K562 (cell line): Measurements from ENCODE around the gene SLC25A42. TPM values are rescaled to one million over a fixed set of nuclear protein-coding genes. Genes with fewer than 3 reads are reported as not detected.

Source experiments
- BMI1 ChIP-seq: fragments of 150-350 bp; IDR thresholded peaks from 2 replicates; pipeline ENCODE4 v1.6.1; 2014; ENCODE audit warnings: low read length
- CBX8 ChIP-seq: fragments of 200-600 bp; sonication (generic); IDR thresholded peaks from 2 replicates; pipeline ENCODE4 v1.6.1; 2012; ENCODE audit warnings: borderline replicate concordance, mixed run types, low read depth, mild to moderate bottlenecking, moderate library complexity, mixed read lengths, low read length, control low read depth, inconsistent platforms; ENCODE audit not compliant: poor library complexity, severe bottlenecking; ENCODE audit errors: extremely low read depth
- CEBPB ChIP-seq: fragments of 450-650 bp; IDR thresholded peaks from 2 replicates; pipeline ENCODE4 v1.6.1; 2016; ENCODE audit warnings: missing genetic modification characterization, missing compliant biosample characterization
- CLOCK ChIP-seq: fragments of 250-450 bp; sonication (Bioruptor Pico); IDR thresholded peaks from 2 replicates; pipeline ENCODE4 v1.4.0; 2020; ENCODE audit warnings: mild to moderate bottlenecking, moderate library complexity, borderline replicate concordance
- DPF2 ChIP-seq: fragments of 450-650 bp; IDR thresholded peaks from 2 replicates; pipeline ENCODE4 v1.6.1; 2016
- HMG20B ChIP-seq: fragments of 250-450 bp; sonication (Bioruptor Pico); IDR thresholded peaks from 2 replicates; pipeline ENCODE4 v1.5.0; 2021; ENCODE audit warnings: mild to moderate bottlenecking
- HNRNPH1 ChIP-seq: fragments of 200-400 bp; formaldehyde crosslinking; optimal IDR thresholded peaks from 2 replicates; pipeline ENCODE3; 2017; ENCODE audit warnings: low read depth, mild to moderate bottlenecking, low read length, moderate library complexity
- IFI16 ChIP-seq: fragments of 250-450 bp; sonication (Bioruptor Pico); IDR thresholded peaks from 2 replicates; pipeline ENCODE4 v2.1.2; 2022; ENCODE audit warnings: mild to moderate bottlenecking, inconsistent platforms
- MAFG ChIP-seq: fragments of 450-650 bp; conservative IDR thresholded peaks from 2 replicates; pipeline ENCODE4 v1.6.1; 2016; ENCODE audit warnings: missing genetic modification characterization, missing compliant biosample characterization
- PHF21A ChIP-seq: fragments of 450-650 bp; IDR thresholded peaks from 2 replicates; pipeline ENCODE4 v1.6.1; 2017; ENCODE audit warnings: low read depth, borderline replicate concordance
- PURB ChIP-seq: sonication (generic); formaldehyde crosslinking; IDR thresholded peaks from 2 replicates; pipeline ENCODE4 v1.9.0; 2021; ENCODE audit warnings: low read depth, mild to moderate bottlenecking, missing genetic modification reagents
- RBFOX2 ChIP-seq: fragments of 200-400 bp; formaldehyde crosslinking; IDR thresholded peaks from 2 replicates; pipeline ENCODE4 v1.6.1; 2017; ENCODE audit warnings: low read depth, mild to moderate bottlenecking, low read length, moderate library complexity
- RBM17 ChIP-seq: fragments of 200-400 bp; formaldehyde crosslinking; IDR thresholded peaks from 2 replicates; pipeline ENCODE4 v1.6.1; 2017; ENCODE audit warnings: low read depth, mild to moderate bottlenecking, low read length, borderline replicate concordance
- RCOR1 ChIP-seq, 2 experiments: IDR thresholded peaks; 2 replicates each; pipeline ENCODE4 v1.6.1; 2012; ENCODE audit warnings: low read depth in 2 of 2, low read length in 2 of 2, borderline replicate concordance in 1 of 2, improper control_type of control experiment in 1 of 2
- SETDB1 ChIP-seq: IDR thresholded peaks from one replicate; pipeline ENCODE4 v1.6.1; 2012; ENCODE audit warnings: low read length, control low read depth, inconsistent platforms
- SMAD4 ChIP-seq: fragments of 250-450 bp; sonication (Bioruptor Pico); conservative IDR thresholded peaks from 2 replicates; pipeline ENCODE4 v1.8.0; 2021; ENCODE audit warnings: inconsistent platforms, mild to moderate bottlenecking, moderate library complexity
- XRCC3 ChIP-seq: fragments of 450-650 bp; IDR thresholded peaks from 2 replicates; pipeline ENCODE4 v1.6.1; 2017; ENCODE audit warnings: mild to moderate bottlenecking, moderate library complexity
- ZFP1 ChIP-seq: fragments of 450-650 bp; formaldehyde crosslinking; IDR thresholded peaks from 2 replicates; pipeline ENCODE4 v1.4.0; 2020; ENCODE audit warnings: mild to moderate bottlenecking, mixed read lengths
- ZNF347 ChIP-seq: fragments of 450-650 bp; formaldehyde crosslinking; IDR thresholded peaks from 2 replicates; pipeline ENCODE4 v1.4.0; 2020; ENCODE audit warnings: low read depth, mild to moderate bottlenecking, moderate library complexity
- polyA plus RNA-seq, 8 experiments: library from polyadenylated mRNA; depleted of rRNA in 4 of 8; stranded (reverse) in 5 of 8; unstranded in 3 of 8; fragments of >200 nt; fragmentation: Nextera tagmentation in 2 of 8; fragmentation: Illumina TruSeq in 1 of 8; extraction: Ambion mirVana in 2 of 8; extraction: Trizol in 1 of 8; gene quantifications; 2 replicates each; pipeline versions ENCODE4 v1.2.1 to v1.2.3, GENCODE V29; 2011 to 2014; ENCODE audit warnings: inconsistent platforms in 1 of 8, missing spikeins in 1 of 8
- total RNA-seq, 7 experiments: library from RNA; depleted of rRNA in 6 of 7; stranded (reverse); fragments of >200 nt in 6 of 7; fragmentation: Illumina TruSeq in 2 of 7; extraction: Trizol in 2 of 7; gene quantifications; 2 replicates each; pipeline versions ENCODE4 v1.2.1 to v1.2.3, GENCODE V29; 2011 to 2021; ENCODE audit warnings: low replicate concordance in 1 of 7
- TF ChIP-seq, protein P1 (sequence below): fragments of 450-650 bp; IDR thresholded peaks from 2 replicates; pipeline ENCODE4 v1.6.1; 2017; ENCODE audit warnings: antibody characterized with exemption
- TF ChIP-seq, protein P2 (sequence below), 2 experiments: fragments of 450-650 bp in 1 of 2; sonication (generic) in 1 of 2; formaldehyde crosslinking in 1 of 2; IDR thresholded peaks in 1 of 2; conservative IDR thresholded peaks in 1 of 2; 2 replicates each; pipeline versions ENCODE4 v1.6.1 to v1.8.1; 2016 to 2023; ENCODE audit warnings: mild to moderate bottlenecking in 2 of 2, moderate library complexity in 2 of 2, inconsistent platforms in 1 of 2, missing genetic modification reagents in 1 of 2
- TF ChIP-seq, protein P3 (sequence below): IDR thresholded peaks from 2 replicates; pipeline ENCODE4 v1.6.1; 2011; ENCODE audit not compliant: insufficient read length; ENCODE audit errors: extremely low read depth

Gene SLC25A42
- total and polyA plus RNA-seq, 9 of the 15 experiments (the other 6 are each of a cell fraction or from before 2014, with no cell fraction given), result 0.59 to 32.2 (median 14.1) TPM

GRCh38 chr19:19064098-19064722, 416 bp downstream of the SLC25A42 start (continued):
- TF ChIP-seq, protein P1, sequence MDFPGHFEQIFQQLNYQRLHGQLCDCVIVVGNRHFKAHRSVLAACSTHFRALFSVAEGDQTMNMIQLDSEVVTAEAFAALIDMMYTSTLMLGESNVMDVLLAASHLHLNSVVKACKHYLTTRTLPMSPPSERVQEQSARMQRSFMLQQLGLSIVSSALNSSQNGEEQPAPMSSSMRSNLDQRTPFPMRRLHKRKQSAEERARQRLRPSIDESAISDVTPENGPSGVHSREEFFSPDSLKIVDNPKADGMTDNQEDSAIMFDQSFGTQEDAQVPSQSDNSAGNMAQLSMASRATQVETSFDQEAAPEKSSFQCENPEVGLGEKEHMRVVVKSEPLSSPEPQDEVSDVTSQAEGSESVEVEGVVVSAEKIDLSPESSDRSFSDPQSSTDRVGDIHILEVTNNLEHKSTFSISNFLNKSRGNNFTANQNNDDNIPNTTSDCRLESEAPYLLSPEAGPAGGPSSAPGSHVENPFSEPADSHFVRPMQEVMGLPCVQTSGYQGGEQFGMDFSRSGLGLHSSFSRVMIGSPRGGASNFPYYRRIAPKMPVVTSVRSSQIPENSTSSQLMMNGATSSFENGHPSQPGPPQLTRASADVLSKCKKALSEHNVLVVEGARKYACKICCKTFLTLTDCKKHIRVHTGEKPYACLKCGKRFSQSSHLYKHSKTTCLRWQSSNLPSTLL, result no peak
- TF ChIP-seq CBX8, result no peak
- TF ChIP-seq ZFP1 (CRISPR knock-in tag), result no peak
- TF ChIP-seq IFI16 (CRISPR knock-in tag), result no peak
- TF ChIP-seq MAFG, result no peak
- TF ChIP-seq PHF21A, result no peak
- no peak; a peak in 1 of 4 replicates for TF ChIP-seq RCOR1 (IDR thresholded peaks at IDR 0.05; ENCODE audit: borderline replicate concordance in 1 of 2, low read depth in 2 of 2, low read length in 2 of 2)
- no peak for TF ChIP-seq HMG20B (CRISPR knock-in tag)
- TF ChIP-seq DPF2, result no peak
- TF ChIP-seq BMI1, result no peak
- TF ChIP-seq CEBPB (tag), result no peak
- TF ChIP-seq PURB (CRISPR knock-in tag), result no peak
- no peak for TF ChIP-seq XRCC3
- TF ChIP-seq SMAD4, result peak; percentile 34; the same call in 1 of the 2 replicates
- no peak for TF ChIP-seq RBFOX2
- TF ChIP-seq, protein P2, sequence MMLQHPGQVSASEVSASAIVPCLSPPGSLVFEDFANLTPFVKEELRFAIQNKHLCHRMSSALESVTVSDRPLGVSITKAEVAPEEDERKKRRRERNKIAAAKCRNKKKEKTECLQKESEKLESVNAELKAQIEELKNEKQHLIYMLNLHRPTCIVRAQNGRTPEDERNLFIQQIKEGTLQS (IDR thresholded peaks at IDR 0.05), result no peak
- TF ChIP-seq, protein P2 (CRISPR knock-in tag; conservative IDR thresholded peaks at IDR 0.05), result no peak
- TF ChIP-seq ZNF347, result no peak
- TF ChIP-seq, protein P3, sequence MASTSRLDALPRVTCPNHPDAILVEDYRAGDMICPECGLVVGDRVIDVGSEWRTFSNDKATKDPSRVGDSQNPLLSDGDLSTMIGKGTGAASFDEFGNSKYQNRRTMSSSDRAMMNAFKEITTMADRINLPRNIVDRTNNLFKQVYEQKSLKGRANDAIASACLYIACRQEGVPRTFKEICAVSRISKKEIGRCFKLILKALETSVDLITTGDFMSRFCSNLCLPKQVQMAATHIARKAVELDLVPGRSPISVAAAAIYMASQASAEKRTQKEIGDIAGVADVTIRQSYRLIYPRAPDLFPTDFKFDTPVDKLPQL, result no peak
- no peak for TF ChIP-seq CLOCK
- no peak for TF ChIP-seq SETDB1
- no peak for TF ChIP-seq HNRNPH1
- TF ChIP-seq RBM17, result no peak
